Measurements from ENCODE around the gene CD9.

CD9 gene

GRCh38 chr12:6222078-6222654 lies 22.0 kb downstream of the CD9 start:
- no peak for DNase-seq

GRCh38 chr12:6223545-6223944 lies 23.3 kb downstream of the CD9 start:
- no peak for DNase-seq

- peak; percentile 76 for DNase-seq
Measured at GRCh38 chr12:6224550-6224949, 24.4 kb downstream of the CD9 start.

GRCh38 chr12:6225630-6226001 lies 25.4 kb downstream of the CD9 start:
- no peak for DNase-seq

GRCh38 chr12:6226002-6226678 lies 25.9 kb downstream of the CD9 start:
- peak; percentile 91 for DNase-seq

- DNase-seq, result no peak
Measured at GRCh38 chr12:6226679-6227051, 26.5 kb downstream of the CD9 start.

- peak; percentile 70 for DNase-seq
Measured at GRCh38 chr12:6228535-6229223, 28.5 kb downstream of the CD9 start.

GRCh38 chr12:6229224-6230218 lies 29.3 kb downstream of the CD9 start:
- peak; percentile 76 for DNase-seq

GRCh38 chr12:6230321-6231110 lies 30.3 kb downstream of the CD9 start:
- DNase-seq, result peak; percentile 83

GRCh38 chr12:6231359-6232268 lies 31.4 kb downstream of the CD9 start:
- DNase-seq, result no peak

GRCh38 chr12:6233121-6233971 lies 33.1 kb downstream of the CD9 start:
- DNase-seq, result no peak

GRCh38 chr12:6234214-6234613 lies 34.0 kb downstream of the CD9 start:
- DNase-seq, result no peak

- no peak for DNase-seq
Measured at GRCh38 chr12:6234906-6235305, 34.7 kb downstream of the CD9 start.

GRCh38 chr12:6235499-6235898 lies 35.3 kb downstream of the CD9 start:
- DNase-seq, result no peak

GRCh38 chr12:6235906-6236640 lies 35.9 kb downstream of the CD9 start:
- DNase-seq, result no peak

GRCh38 chr12:6236641-6236940 lies 36.4 kb downstream of the CD9 start:
- DNase-seq, result no peak

- no peak for DNase-seq
Measured at GRCh38 chr12:6237830-6238229, 37.6 kb downstream of the CD9 start.

GRCh38 chr12:6238875-6239274 lies 38.7 kb downstream of the CD9 start:
- DNase-seq, result no peak

GRCh38 chr12:6241495-6241894 lies 41.3 kb downstream of the CD9 start:
- DNase-seq, result peak; percentile 61

- DNase-seq, result no peak
Measured at GRCh38 chr12:6249580-6249979, 49.4 kb downstream of the CD9 start.

Data from femur (tissue), 1 donor.